GM13977 (cell line): ENCODE data around the gene NUP35.
A peak's percentile ranks its signal among the peaks of the same experiment; 100 is the strongest.

Experiments
- DNase-seq: peaks from one replicate; pipeline ENCODE4 v3.0.0; 2012; ENCODE audit warnings: low spot score
- CTCF ChIP-seq: IDR thresholded peaks from 2 replicates; pipeline ENCODE4 v1.5.1; 2012; ENCODE audit warnings: mild to moderate bottlenecking, control low read depth; ENCODE audit not compliant: insufficient read depth; ENCODE audit errors: extremely low read depth, missing control alignments
- in situ Hi-C: fragments of 300-500 bp; cut with MboI; formaldehyde crosslinking; loops from one replicate; pipeline ENCODE4 v1.12.0; 2022; ENCODE audit warnings: low sequenced_read_pairs, low pct_unique_long_range_greater_than_20kb, mixed read lengths, inconsistent platforms; ENCODE audit not compliant: unreplicated experiment

The NUP35 gene, protein sequence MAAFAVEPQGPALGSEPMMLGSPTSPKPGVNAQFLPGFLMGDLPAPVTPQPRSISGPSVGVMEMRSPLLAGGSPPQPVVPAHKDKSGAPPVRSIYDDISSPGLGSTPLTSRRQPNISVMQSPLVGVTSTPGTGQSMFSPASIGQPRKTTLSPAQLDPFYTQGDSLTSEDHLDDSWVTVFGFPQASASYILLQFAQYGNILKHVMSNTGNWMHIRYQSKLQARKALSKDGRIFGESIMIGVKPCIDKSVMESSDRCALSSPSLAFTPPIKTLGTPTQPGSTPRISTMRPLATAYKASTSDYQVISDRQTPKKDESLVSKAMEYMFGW

DNA sequence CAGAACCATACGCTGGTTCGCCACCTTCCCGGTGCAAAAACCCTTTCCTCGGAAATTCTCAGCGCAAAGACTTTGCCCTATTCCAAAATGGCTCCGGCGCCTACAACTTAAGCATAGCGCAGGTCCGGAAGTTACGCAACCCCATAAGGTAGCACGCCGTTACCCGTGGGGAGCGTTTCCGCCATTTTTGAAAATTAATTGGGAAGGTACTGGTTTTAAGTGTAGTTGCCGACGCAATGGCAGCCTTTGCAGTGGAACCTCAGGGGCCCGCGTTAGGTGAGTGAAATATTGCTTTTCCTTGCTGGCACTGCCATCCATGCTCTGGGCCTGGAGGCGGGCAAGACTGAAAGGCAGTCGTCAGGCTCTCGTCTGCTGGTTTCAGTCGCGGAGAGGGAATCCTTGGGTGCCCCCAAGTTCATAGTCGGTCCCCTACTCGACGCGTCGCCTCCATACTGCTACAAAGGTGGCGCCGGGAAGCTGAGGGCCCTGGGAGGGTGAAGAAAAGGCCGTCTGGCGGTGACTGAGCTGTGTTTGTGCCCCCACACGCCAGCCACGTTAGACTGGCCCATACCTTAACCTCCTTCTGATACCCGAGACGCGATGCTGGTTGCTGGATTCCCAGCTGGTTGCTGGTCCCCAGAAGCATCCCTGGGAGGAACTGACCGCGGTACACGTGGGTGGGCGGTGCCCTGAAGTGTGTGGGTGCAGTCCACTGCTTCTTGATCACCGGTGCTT lies at the start of gene NUP35:
Gene NUP35 (plus strand): TSS at position 222 of the 735 bp plus-strand sequence. CDS start 15 bp downstream, at position 237.
- in situ Hi-C loops: no loop called here
- TF ChIP-seq CTCF: no peak
- peak; percentile 71 for DNase-seq

GRCh38 chr2:183078163-183078463 lies 46.1 kb upstream of the NUP35 start:
- in situ Hi-C loops: no loop called here
- no peak for DNase-seq
- TF ChIP-seq CTCF: no peak

DNA sequence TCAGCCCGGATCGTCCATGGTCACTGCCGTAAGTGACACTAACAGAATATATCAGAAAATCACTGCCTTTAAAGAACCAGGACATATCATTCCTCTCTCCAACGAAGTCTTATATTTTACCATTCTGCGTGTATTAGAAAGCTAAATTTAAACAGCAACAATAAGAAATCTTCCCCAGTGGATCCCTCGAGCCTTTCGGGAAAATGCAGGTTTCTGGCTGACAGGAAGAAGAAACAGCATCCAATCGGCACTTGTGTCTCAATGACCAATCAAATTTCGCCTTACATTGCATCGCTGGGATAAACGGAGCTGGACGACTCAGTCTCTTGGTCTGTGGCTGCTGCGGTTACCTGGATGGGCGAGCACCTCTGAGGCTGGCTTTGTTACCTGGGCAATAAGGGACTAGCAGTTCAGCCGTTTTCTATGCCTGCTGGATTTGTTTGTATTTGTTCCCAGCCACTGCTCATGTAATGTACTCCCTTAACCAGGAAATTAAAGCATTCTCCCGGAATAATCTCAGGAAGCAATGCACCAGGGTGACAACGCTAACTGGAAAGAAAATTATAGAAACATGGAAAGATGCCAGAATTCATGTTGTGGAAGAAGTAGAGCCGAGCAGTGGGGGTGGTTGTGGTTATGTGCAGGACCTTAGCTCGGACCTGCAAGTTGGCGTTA lies 45.6 kb upstream of the NUP35 start, which contains the start of gene DUSP19:
Gene DUSP19 (plus strand): TSS at position 284 of the 675 bp plus-strand sequence. CDS start 187 bp downstream, at position 471.
- no peak for TF ChIP-seq CTCF
- in situ Hi-C loops: no loop called here
- DNase-seq: peak; percentile 79

- no peak for DNase-seq
- in situ Hi-C loops: no loop called here
Observed at GRCh38 chr2:183079139-183079775, 45.0 kb upstream of the NUP35 start.

DNA sequence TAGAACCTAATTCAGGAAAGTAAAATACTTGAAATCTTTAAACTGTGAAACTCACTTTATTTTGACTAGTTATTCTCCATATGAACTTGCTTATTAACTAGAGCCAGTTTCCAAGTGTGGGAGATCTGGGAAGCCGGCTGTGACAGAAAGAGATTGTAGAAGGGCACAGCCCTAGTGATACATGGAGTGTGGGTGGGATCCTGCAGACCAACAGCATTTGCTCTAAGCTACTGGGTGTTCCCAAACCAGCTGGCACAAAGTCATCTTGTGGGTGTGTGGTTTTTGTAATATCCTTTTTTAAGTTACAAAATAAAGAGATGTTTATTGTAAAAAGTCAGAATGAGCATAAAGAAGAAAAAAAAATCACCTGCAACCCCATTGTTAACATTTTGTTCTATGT lies 42.3 kb upstream of the NUP35 start:
- DNase-seq: no peak
- in situ Hi-C loops: no loop called here
- TF ChIP-seq CTCF: no peak

More at GRCh38 chr2:183079139-183079775, 45.0 kb upstream of the NUP35 start:
- TF ChIP-seq CTCF: no peak

- no peak for TF ChIP-seq CTCF
- no peak for DNase-seq
- in situ Hi-C loops: no loop called here
Observed at GRCh38 chr2:183088061-183088460, 36.2 kb upstream of the NUP35 start.
